GM18909 (cell line): Measurements from ENCODE around the gene MAP2K7.
"Not testable (repeated sequence)": the region's sequence is repeated elsewhere in the genome, so short reads cannot be mapped to it uniquely, and the experiment has no call there.

Source experiments
- ATAC-seq: cut with Tn5 transposase; IDR thresholded peaks from one replicate; pipeline ENCODE4 v1.9.1; 2021; ENCODE audit warnings: mild to moderate bottlenecking; ENCODE audit not compliant: unreplicated experiment, poor library complexity

Gene MAP2K7

DNA sequence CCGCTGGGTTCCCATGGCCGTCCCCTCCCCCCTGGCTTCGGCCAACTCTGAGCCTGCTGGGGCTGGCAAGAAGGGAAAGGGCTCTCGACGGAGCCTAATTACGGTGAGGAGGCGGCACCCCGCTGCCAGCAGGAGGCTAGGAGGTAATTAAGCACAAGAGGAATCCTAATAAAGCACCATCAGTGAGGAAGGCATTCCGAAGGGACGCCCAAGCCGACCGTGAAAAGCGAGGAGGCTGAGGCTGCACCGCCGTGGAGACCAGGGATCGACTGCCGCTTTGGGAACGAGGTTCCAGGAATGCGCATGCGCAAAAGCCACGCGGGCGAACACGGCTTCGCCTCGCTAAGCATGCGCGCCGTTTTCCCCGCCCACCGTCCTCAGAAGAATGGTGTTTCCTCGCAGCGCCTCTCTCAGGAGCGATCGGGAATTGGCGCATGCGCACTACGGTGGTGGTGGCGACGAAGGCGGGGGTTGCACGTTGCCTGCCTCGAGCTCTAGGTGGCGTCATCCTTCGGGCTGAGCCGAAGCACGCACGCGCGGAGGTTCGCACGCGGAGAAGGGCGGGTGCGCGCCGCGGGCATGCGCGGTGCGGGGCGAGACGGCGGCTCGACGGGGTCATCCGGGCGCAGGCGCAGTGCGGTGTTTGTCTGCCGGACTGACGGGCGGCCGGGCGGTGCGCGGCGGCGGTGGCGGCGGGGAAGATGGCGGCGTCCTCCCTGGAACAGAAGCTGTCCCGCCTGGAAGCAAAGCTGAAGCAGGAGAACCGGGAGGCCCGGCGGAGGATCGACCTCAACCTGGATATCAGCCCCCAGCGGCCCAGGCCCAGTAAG is at the start of gene MAP2K7:
TSS of gene MAP2K7 (plus strand) at position 634 of the 830 bp plus-strand sequence. CDS start at position 702, 68 bp downstream.
- peak; percentile 83 for ATAC-seq

DNA sequence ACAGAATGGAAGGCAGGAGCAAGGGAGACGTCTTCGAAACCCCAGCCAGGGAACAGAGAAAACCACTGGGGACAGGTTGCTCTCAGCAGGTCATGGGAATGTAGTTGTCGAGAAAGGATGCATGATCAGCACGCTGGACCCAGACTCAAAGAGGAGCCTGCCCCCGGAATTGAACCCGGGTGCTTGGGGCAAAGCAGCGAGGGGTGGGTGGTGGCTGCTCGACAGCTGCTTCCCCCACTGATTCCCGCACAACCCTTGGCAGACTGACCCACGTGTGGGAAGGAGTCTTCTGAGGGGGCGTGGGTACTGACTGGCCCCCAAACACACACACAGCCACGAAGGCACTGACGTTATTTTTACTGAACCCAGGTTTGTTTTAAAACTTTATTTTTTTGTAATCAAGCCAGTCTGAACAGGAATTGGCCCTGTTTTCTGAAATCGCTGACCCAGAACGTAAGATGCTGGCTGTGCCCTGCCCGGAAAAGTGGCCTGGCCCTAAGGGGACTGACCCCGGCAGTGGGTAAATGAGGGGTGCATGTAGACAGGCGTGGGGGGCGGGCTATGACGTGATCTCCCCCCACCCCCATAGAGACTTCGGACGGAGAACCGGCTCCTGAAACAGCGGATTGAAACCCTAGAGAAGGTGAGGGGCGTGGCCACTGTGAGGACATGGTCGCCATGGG is 48.1 kb upstream of the MAP2K7 start:
- no peak for ATAC-seq

DNA sequence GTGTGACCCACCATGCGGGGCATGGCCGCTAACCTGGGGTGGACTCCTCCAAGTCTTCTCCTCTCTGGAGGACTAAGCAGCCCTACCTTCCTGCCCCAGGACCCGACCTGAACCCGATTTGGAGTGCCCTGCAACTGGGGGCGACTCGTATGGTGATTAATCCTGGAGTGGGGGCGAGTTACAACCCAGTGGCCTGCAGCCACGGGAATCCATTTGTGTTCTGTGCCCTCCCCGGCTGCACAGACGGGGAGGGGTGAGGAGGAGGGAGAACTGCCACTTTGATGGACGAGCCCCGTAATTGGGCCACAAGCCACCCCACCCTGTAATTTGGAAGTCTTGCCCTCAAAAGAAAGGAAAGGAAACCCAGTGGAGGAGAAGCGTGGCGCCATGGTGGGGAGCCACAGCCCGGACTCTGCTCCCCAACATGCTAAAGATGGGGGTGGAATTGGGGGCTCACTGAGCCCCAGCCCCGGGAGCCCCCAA is 47.5 kb upstream of the MAP2K7 start:
- ATAC-seq, result no peak

DNA sequence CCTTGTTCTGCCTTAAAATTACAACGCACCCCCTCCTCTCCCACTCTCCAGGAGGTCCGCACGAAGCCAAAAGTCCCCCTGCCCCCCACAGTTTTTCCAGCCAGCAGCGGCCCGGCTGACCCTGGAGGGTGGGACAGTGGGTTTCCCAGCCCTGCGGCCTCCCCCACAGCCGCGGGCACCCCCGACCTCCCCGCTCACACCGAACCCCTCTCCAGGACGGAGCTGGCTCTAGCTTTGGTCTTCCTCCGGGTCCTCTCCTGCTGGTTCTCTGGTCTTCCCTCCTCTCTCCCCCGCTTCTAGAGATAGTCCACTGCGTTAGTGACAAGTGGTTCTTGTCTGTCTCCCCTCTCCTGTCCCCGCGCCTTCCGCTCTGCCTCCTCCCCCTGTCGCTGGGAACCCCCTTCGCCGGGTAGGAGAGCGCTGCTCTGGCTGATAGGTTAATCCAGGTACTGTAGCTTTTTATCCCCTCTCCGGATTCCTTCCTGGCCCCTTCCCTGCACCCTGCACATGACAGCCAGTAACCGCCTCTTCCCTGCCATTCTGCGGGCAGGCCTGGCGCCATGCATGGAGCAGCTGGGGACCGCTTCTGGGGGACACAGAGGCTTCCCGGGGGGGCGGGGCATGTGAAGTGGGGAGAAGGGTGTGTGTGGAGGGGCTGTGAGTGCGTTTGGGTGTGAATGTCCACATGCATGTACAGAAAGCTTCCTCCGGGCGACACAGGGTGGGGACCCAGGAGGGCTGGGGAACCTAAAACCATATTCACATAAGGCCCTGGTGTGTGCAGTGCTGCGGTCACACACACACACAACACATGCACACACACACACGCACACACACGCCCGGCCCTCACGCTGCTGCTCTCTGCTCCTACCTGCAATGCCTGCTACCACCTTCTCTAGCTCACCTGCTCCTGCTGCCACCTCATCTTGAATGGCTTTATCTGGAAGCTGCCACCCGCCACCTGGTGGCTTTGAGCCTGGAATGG is 46.7 kb upstream of the MAP2K7 start:
- no peak for ATAC-seq

DNA sequence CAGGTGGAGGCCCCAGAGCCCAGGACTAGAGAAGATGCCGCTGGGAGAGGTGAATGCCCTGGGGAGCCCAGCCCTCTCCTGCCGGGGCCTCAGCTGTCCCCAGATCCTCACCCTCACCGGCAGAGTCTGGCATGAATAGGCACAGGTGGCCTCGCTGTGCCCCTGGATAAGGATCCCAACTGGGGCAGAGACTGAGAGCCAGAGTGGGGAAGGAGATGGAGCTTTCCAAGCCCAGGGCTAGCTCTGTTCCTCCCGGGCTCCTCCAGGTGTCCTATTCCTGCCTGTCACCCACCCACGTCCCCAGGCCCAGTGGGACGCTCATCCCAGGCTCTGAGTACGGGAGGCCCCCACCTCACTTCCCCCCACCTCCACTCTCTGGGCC is 46.0 kb upstream of the MAP2K7 start:
- ATAC-seq, result no peak

DNA sequence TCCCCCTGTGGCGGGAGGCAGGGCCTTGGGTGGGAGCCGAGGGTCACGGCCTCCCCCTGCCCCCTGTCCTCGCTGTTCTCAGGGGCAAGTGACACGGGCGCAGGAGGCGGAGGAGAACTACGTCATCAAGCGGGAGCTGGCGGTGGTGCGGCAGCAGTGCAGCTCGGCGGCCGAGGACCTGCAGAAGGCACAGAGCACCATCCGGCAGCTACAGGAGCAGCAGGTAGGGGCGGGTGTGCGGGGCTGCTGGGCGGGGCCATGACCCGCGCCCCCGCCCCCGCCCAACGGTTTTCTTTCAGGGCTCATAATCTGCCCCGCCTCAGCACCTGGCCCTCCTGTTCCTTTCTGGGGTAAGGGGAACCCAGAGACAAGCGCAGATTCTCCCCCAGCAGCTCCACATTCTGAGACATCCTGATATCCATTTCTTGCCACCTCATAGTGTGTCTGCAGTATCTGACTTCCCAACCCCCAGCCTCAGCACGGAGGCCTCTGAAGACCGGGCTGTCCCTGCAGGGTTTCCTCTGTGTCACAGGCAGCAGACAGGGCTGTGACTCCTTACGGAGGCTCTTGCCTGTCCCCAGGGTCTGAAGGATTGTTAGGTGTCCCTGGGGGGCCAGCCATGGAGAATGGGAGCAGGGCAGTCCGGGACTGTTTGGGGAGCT is 45.4 kb upstream of the MAP2K7 start:
- ATAC-seq, result no peak

DNA sequence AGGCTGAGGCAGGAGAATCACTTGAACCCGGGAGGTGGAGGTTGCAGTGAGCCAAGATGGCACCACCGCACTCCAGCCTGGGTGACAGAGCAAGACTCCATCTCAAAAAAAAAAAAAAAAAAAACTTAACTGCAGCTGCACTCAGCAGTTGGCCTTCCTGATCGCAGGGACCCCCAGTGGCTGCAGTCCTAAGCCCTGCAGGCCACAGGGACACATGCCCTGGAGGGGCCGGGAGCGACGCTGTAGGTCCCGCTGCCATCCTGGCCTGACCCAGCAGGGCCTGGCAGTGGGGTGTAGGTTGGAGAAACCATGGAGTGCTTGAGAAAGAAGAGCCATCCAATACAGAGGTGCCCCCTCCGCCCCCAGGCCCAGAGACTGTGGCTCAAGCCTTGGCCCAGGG is 44.6 kb upstream of the MAP2K7 start:
- ATAC-seq, result not testable (repeated sequence)

DNA sequence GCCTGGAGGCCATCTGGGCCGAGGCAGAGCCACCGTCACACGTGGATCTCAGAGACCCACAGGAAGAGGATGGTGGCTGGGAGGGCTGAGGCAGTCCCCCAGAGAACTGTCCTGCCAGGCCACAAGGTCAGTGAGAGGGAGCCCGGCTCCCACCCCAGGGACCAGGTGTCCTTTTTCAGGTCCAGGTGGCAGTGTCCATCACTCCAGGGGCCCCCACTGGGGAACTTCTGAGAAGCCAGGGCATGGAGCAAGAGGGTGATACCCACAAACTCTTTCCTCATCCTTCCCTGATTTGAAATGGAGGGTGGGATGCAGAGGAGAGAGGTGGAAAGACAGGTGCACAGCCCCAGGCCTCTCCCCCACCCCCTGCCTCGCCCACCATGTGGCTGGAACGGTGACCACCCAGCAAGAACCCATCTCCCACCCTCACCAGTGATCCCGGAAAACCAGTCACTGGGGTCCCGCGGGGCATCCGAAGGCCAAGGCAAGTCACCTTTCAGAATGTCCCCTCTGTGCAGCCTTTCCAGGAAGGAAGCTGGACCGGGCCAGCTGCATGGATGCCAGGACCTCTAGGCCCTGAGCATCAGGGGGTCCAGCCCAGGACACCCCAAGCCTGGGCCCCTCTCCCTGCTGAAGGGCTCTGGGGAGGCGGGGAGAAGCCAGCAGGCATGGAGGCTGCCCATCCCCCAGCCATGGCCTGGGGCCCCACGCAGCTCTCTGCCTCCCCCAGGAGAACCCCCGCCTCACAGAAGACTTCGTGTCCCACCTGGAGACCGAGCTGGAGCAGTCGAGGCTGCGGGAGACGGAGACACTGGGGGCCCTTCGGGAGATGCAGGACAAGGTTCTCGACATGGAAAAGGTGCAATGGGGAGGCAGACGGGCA is 43.6 kb upstream of the MAP2K7 start:
- no peak for ATAC-seq

DNA sequence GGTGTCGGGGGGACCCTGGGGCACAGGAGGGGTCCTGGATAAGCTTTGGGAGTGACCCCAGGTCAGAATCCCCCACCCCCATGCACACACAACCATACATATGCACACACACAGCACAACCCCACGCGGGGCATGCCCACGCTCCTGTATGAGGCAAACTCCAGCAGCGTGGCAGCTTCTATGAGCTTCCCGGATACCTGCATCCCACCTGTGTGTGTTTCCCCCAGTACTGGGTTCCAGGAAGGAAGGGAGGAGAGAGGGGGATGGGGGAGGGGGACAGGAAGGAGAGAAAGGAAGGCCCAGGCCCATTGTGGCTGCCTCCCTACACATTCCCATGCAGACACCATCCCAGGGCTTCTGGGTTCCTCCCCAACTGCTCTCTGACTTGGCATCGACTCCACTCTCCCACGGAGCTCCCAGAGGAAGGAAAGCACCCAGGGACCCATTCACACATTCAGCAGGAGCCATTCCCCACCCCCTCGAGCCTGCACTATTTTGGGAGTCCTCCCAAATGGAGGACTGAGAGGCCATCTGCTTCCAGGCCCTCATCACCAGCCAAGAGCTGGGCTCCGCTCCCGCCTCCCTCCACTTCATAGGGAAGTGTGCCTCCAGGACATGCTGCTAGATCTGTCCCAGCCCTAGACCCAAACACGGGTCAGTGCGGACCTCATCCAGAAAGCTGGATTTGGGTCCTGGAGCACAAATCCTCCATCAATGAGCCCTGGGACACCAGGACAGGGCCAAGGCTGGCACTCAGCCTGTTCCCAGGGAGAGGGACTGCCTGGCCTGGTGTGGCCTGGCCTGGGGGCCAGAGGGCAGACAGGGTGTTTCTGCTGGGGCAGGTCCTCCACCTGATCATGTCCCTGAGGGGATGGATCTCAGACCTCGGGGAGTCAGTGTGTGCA is 42.7 kb upstream of the MAP2K7 start:
- no peak for ATAC-seq

DNA sequence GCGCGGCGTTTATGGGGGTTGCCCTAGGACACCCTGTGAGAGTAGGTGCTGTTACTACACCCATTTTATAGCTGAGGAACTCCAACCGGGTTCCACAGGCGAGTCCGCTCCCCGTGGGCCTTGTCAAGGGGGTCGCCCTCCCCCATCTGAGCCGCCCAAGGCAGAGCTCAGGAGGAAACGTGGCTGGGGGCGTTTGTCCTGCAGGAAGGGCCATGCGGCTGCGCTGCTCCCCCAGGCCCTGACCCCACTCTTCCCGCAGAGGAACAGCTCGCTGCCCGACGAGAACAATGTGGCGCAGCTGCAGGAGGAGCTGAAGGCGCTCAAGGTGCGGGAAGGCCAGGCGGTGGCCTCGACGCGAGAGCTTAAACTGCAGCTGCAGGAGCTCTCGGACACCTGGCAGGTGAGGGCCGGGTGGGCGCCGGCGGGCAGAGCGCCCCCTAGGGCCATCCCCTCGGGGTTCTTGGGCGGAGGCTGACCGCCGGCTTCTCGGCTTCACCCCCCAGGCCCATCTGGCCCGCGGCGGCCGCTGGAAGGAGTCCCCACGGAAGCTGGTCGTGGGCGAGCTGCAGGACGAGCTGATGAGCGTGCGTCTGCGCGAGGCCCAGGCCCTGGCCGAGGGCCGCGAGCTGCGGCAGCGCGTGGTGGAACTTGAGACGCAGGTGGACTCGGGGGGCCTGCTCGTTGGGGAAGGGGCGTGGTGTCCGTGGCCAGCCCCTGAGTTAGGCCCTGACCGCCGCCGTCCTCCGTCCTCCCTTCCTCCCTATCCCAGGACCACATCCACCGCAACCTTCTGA is 41.9 kb upstream of the MAP2K7 start:
- no peak for ATAC-seq

DNA sequence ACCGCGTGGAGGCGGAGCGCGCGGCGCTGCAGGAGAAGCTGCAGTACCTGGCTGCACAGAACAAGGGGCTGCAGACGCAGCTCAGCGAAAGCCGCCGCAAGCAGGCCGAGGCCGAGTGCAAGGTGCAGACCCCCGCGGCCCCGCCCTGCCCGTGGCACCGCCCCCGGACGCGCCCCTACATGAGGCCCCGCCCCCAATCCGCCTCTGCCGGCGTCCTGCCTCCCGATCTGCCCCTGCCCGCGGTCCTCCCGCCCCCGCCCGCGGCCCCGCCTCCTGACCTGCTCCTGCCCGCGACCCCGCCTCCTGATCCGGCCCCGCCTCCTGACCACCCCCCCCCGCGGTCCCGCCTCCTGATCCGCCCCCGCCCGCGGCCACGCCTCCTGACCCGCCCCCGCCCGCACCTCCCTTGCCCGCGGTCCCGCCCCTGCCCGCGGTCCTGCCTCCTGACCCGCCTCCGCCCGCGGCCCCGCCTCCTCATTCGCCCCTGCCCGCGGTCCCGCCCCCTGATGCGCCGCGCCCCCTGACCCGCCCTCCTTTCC is 41.2 kb upstream of the MAP2K7 start:
- ATAC-seq, result no peak

DNA sequence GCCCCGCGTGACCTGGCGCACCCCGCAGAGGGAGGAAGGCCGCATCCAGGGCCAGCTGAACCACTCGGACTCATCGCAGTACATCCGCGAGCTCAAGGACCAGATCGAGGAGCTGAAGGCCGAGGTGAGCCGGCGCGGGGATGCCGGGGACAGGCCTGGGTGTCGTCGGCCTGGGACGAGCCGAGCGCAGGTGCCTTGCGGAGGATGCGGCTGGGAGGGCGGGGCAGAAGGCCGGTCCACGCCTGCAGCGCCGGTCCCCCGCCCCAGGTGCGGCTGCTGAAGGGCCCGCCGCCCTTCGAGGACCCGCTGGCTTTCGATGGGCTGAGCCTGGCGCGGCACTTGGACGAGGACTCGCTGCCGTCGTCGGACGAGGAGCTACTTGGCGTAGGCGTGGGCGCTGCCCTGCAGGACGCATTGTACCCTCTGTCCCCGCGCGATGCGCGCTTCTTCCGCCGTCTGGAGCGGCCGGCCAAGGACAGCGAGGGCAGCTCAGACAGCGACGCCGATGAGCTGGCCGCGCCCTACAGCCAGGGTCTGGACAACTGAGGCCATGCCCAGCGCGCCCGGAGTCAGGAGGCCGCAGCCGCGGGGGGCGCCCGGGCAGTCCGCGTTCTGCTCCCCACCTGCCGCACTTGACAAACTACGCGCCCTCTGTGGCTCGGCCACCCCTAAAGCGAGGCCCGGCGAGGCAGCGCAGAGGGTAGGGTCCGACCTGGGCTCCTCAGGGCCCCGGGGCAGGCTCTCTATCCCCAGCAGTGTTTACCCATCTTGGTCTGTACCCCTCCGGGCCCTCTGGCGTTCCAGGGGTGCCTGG is 40.3 kb upstream of the MAP2K7 start:
- no peak for ATAC-seq

DNA sequence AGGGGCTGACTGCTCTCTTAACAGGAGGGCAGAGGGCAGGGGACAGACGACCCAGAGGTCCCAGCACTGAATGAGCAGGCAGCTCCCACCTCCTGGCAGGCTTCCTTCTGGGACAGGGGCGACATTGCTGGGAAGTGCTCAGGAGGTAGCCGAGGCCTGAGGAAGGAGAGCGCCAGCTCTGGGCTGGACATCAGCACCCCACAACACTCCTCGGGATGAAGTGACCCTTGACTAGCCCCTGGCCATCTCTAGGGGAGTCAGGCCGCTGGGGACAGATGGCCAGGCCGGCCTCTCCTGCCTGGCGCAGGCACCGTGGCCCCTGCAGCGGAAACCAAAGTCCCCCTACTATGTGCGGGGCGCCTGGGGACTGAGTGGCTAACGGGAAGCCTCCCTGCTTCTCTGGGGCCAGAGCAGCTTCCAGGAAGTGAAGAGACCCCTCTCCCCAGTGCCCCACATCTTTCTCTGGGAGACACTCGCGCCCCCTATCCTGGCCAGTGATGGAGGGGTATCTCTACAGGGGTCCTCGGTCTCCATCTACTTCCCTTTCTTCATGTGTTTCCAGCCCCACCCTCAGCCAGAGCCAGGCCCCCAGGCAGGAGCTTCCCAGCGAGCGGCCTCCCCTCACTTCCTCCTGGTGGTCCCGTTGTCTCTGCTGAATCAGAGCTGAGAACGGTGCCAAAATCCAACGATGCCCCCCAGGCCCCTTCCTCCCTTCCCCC is 39.5 kb upstream of the MAP2K7 start:
- ATAC-seq, result no peak

DNA sequence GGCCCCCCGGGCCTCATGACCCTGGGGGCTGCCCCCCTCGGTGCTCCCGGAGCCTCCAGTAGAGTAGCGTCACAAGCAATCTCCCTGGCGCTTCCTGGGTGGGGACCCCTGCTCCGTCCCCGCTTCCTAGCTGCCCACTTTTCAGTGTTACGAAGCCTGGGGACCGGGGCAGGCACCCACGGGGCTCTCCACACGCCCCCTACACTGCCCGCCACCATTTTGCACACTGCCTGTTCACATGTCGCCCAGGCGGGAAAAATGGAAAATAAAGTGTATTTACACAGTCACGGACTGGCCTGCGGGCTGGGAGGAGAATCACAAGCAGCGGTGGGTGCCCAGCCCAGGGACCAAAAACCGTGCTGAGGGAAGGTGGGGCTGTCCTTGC is 39.0 kb upstream of the MAP2K7 start:
- ATAC-seq, result no peak

DNA sequence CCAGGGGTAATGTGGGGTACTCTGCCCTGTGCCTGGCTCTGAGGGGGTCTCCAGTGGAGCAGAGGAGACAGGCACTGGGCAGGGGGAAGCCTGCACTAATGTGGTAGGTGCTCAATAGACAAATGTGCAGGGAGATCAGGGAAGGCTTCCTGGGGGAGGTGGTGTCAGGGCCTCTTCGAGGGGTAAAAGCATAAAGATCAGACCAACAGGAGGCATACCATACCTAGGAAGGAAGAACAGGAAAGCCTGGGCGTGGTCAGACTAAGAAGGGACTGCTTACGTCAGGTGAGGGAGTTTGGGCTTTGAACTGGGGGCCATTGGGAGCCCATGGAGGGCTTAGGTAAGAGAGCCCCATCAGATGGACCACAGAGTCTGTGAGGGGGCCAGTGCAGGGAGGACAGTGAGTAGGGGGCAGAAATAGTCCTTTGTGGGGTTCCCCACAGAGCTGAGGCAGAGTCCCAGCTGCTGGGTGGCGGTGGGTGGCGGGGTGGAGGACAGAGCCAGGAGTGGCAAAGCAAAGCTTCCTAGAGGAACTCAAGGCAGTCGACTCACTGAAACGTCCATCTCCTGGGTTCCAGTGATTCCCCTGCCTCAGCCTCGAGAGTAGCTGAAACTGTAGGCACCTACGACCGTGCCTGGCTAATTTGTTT is 38.3 kb upstream of the MAP2K7 start:
- no peak for ATAC-seq
